Activated naive CD4-positive, alpha-beta T cell treated with anti-CD3 and anti-CD28 coated beads for 36 hours (primary cell): ENCODE results near the gene GPA33. TPM values are rescaled to one million over a fixed set of nuclear protein-coding genes. Genes with fewer than 3 reads are reported as not detected.

Experiments used
- CTCF ChIA-PET: fragments of 350-600 bp; sonication (Branson Sonifier 250); formaldehyde crosslinking; loops from one replicate; lab custom pipeline; 2021; ENCODE audit warnings: antibody characterized with exemption; lab: Charles Lee
- DNase-seq: peaks from one replicate; pipeline ENCODE4 v3.0.0-alpha.2; 2020
- H3K27ac Mint-ChIP-seq: one replicate; pipeline ENCODE4 v1.8.0; 2021; ENCODE audit warnings: mild to moderate bottlenecking, mixed read lengths
- H3K27me3 Mint-ChIP-seq: one replicate; pipeline ENCODE4 v1.8.0; 2021; ENCODE audit warnings: low read depth, mixed read lengths
- H3K36me3 Mint-ChIP-seq: one replicate; pipeline ENCODE4 v1.8.0; 2021; ENCODE audit warnings: low read depth, mixed read lengths
- H3K4me1 Mint-ChIP-seq: one replicate; pipeline ENCODE4 v1.8.0; 2021; ENCODE audit warnings: low read depth, mixed read lengths
- H3K4me3 Mint-ChIP-seq: one replicate; pipeline ENCODE4 v1.8.0; 2021; ENCODE audit warnings: mild to moderate bottlenecking, moderate library complexity, mixed read lengths
- H3K9me3 Mint-ChIP-seq: one replicate; pipeline ENCODE4 v1.8.0; 2021; ENCODE audit warnings: mixed read lengths
- intact Hi-C: fragments of 100-400 bp; cut with micrococcal nuclease; formaldehyde crosslinking; loops from one replicate; pipeline ENCODE4 v1.15.1; 2023
- total RNA-seq, 2 experiments: library from RNA; stranded (reverse); gene quantifications; one replicate each; pipeline ENCODE4 v1.2.3, GENCODE V29; 2021

Gene GPA33
- total RNA-seq, 2 experiments from 2014 or later, result 1.2 to 1.4 TPM

GRCh38 chr1:167083066-167083665 is 7.0 kb downstream of the GPA33 start:
- Mint-ChIP-seq H3K4me3 (no peak overlapping the region), H3K36me3 (peaks cover 1% of the 10 kb centered on the region), H3K4me1 (peaks cover 17% of the 10 kb centered on the region), H3K27me3 (no peaks in the 10 kb centered on the region), H3K27ac (no peak overlapping the region), H3K9me3 (no peaks in the 10 kb centered on the region)
- intact Hi-C loops, result no loop called here
- CTCF ChIA-PET, result interaction anchor here (1.0 to 1.6 kb wide), 3 partner anchors 36 to 137 kb away, joined by 3 to 6 read pairs (median 3); no protein-coding TSS in a partner anchor
- DNase-seq, result no peak

DNA sequence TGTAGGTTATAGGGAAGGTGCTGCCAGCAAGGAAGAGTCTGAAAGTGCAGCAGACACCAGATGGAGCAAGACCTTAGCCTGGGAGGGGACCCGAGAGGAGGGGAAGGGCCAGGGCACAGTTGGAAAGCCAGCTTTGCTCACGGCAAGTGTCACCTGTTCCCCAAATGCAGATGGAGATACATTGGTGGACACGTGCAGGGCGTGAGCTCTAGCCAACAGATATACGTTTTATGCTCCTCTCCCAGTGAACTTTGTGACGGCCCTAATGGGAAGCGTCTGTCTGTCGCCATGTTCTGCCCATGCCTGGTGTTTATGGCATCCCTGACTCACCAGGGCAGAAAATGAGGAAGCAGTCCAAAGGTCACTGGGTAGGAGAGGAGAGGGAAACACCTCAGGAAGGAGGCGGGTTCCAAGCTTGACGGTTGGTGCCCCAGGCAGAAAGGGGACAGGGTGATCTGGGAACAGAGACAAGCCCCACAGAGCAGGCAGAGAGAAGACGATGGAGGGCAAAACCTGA is 7.6 kb downstream of the GPA33 start:
- Mint-ChIP-seq H3K36me3 (peaks cover 1% of the 10 kb centered on the region), H3K9me3 (no peaks in the 10 kb centered on the region), H3K27me3 (no peaks in the 10 kb centered on the region), H3K27ac (no peak overlapping the region), H3K4me1 (peaks cover 13% of the 10 kb centered on the region), H3K4me3 (no peak overlapping the region)
- intact Hi-C loops, result no loop called here
- CTCF ChIA-PET, result interaction anchor here (0.9 to 1.3 kb wide), 3 partner anchors 8 to 173 kb away, joined by 3 to 4 read pairs (median 4); partner anchors contain the start of gene GPA33
- no peak for DNase-seq

- intact Hi-C loops, result no loop called here
- H3K36me3 Mint-ChIP-seq, result peaks cover 1% of the 10 kb centered on the region
- H3K4me3 Mint-ChIP-seq, result no peak overlapping the region
- no peak for DNase-seq
- peaks cover 10% of the 10 kb centered on the region for H3K4me1 Mint-ChIP-seq
- H3K27me3 Mint-ChIP-seq, result no peaks in the 10 kb centered on the region
- no peak overlapping the region for H3K27ac Mint-ChIP-seq
- H3K9me3 Mint-ChIP-seq, result no peaks in the 10 kb centered on the region
- CTCF ChIA-PET, result interaction anchor here (0.9 to 1.3 kb wide), 3 partner anchors 9 to 172 kb away, joined by 3 to 4 read pairs (median 4); partner anchors contain the start of gene GPA33
Measured at GRCh38 chr1:167081594-167082156, 8.5 kb downstream of the GPA33 start.

- H3K27ac Mint-ChIP-seq, result no peak overlapping the region
- H3K36me3 Mint-ChIP-seq, result peaks cover 1% of the 10 kb centered on the region
- H3K9me3 Mint-ChIP-seq, result no peaks in the 10 kb centered on the region
- intact Hi-C loops, result no loop called here
- H3K4me3 Mint-ChIP-seq, result no peak overlapping the region
- H3K4me1 Mint-ChIP-seq, result peaks cover 12% of the 10 kb centered on the region
- no peaks in the 10 kb centered on the region for H3K27me3 Mint-ChIP-seq
- CTCF ChIA-PET, result interaction anchor here (0.8 kb wide), 1 partner anchor 723 kb away, joined by 3 read pairs; no protein-coding TSS in a partner anchor
- no peak for DNase-seq
Measured at GRCh38 chr1:167077868-167078210, 12.3 kb downstream of the GPA33 start.

- H3K36me3 Mint-ChIP-seq, result peaks cover 1% of the 10 kb centered on the region
- H3K27me3 Mint-ChIP-seq, result no peaks in the 10 kb centered on the region
- H3K9me3 Mint-ChIP-seq, result no peaks in the 10 kb centered on the region
- H3K4me3 Mint-ChIP-seq, result no peak overlapping the region
- CTCF ChIA-PET, result no interaction called here
- no peak for DNase-seq
- peaks cover 12% of the 10 kb centered on the region for H3K4me1 Mint-ChIP-seq
- H3K27ac Mint-ChIP-seq, result no peak overlapping the region
- intact Hi-C loops, result no loop called here
Measured at GRCh38 chr1:167077128-167077867, 12.9 kb downstream of the GPA33 start.

DNA sequence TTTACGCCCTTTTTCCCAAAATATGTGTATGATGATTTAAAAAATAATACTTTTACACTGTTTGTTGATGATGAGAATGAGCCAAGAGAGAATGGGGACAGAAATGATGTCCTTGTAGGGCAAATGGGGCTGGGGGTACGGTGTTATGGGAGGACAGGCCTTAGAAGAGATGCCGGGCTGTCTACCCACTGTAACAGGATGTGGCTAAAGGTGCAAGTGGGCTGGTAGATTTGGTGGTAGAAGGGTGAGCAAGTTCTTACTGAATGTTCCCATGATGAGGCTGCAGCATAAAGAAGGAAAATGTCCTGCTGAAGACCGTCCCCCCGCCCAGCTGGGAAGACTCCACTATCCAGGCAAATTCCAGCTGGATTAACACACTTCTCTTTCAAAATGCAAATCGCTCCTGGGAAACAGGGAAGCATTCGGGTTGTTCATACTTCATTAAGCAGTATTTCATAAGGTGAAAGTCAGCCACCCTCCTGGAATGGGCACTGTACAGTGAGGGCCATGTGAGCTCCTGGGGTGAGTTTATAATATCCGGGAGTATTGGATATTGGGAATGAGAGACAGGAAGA is 14.0 kb downstream of the GPA33 start:
- CTCF ChIA-PET, result interaction anchor here (1.1 kb wide), 1 partner anchor 9 kb away, joined by 4 read pairs; no protein-coding TSS in a partner anchor
- intact Hi-C loops, result no loop called here
- Mint-ChIP-seq H3K4me1 (peaks cover 12% of the 10 kb centered on the region), H3K27ac (no peak overlapping the region), H3K4me3 (no peak overlapping the region), H3K27me3 (no peaks in the 10 kb centered on the region), H3K9me3 (no peaks in the 10 kb centered on the region), H3K36me3 (peaks cover under 1% of the 10 kb centered on the region)
- DNase-seq, result no peak

GRCh38 chr1:167071286-167071685 is 18.9 kb downstream of the GPA33 start:
- Mint-ChIP-seq H3K4me3 (no peak overlapping the region), H3K4me1 (peaks cover 7% of the 10 kb centered on the region), H3K36me3 (no peaks in the 10 kb centered on the region), H3K27me3 (no peaks in the 10 kb centered on the region), H3K9me3 (no peaks in the 10 kb centered on the region), H3K27ac (no peak overlapping the region)
- no peak for DNase-seq
- CTCF ChIA-PET, result interaction anchor here (1.1 kb wide), 1 partner anchor 59 kb away, joined by 3 read pairs; no protein-coding TSS in a partner anchor
- intact Hi-C loops, result no loop called here

GRCh38 chr1:167068761-167069160 is 21.4 kb downstream of the GPA33 start:
- Mint-ChIP-seq H3K4me1 (peaks cover 2% of the 10 kb centered on the region), H3K4me3 (no peak overlapping the region), H3K27me3 (no peaks in the 10 kb centered on the region), H3K27ac (no peak overlapping the region), H3K36me3 (no peaks in the 10 kb centered on the region), H3K9me3 (no peaks in the 10 kb centered on the region)
- CTCF ChIA-PET, result interaction anchor here (0.6 to 1.6 kb wide), 5 partner anchors 9 to 464 kb away, joined by 3 to 12 read pairs (median 4); no protein-coding TSS in a partner anchor
- no peak for DNase-seq
- intact Hi-C loops, result loop anchor here (5.0 kb wide), 2 partner anchors 339 to 619 kb away; no protein-coding TSS in a partner anchor

GRCh38 chr1:167067904-167068303 is 22.3 kb downstream of the GPA33 start:
- Mint-ChIP-seq H3K27ac (no peak overlapping the region), H3K4me1 (peaks cover 2% of the 10 kb centered on the region), H3K4me3 (no peak overlapping the region), H3K36me3 (no peaks in the 10 kb centered on the region), H3K27me3 (no peaks in the 10 kb centered on the region), H3K9me3 (no peaks in the 10 kb centered on the region)
- no peak for DNase-seq
- CTCF ChIA-PET, result interaction anchor here (1.0 to 1.6 kb wide), 2 partner anchors 9 to 371 kb away, joined by 3 to 12 read pairs; no protein-coding TSS in a partner anchor
- intact Hi-C loops, result loop anchor here (2.0 to 5.0 kb wide), 3 partner anchors 201 to 619 kb away; no protein-coding TSS in a partner anchor

DNA sequence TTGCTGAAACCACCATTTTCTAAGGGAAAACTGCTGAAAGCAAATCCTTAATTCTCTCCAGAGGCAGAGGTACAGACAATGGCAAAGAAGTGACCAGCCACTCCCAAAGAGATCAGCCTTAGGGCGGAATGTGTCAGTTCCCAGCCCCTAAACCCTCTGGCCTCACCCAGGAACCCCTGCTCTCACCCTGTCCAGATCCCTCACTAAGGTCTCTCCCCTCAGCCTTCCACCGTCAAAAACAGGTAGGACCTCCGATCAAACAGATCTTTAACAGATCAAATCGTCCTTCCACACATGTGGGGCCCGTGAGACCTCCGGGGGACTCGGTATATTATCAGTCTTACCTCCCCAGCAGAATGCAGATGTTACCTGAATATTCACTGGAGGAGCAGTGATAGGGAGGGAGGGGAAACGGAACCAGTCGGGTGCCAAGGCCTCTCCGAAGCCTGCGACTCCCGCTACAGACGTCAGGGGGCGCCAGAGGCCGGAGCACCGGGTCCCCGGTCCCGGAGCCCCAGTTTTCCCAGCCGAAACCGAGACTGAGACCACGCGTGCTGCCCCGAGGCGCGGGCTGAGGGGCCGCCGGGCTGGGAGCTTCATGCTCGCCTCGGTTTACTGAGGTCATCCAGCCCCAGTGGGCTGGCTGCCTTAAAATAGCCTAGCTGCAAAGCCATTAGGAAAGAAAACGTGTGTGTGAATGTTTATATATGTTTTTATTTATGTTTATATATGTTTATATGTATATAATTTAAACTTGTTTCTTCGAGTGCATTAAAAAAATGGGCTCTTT is 23.6 kb downstream of the GPA33 start:
- CTCF ChIA-PET, result interaction anchor here (0.6 to 18.3 kb wide), 31 partner anchors 7 to 489 kb away, joined by 3 to 635 read pairs (median 4); partner anchors contain the start of genes GPA33, POU2F1 and TADA1
- DNase-seq, result peak; percentile 82
- intact Hi-C loops, result loop anchor here (1.0 to 5.0 kb wide), 10 partner anchors 24 to 621 kb away; partner anchors contain the start of genes GPA33 and POU2F1
- Mint-ChIP-seq H3K9me3 (no peaks in the 10 kb centered on the region), H3K27ac (no peak overlapping the region), H3K4me3 (no peak overlapping the region), H3K36me3 (no peaks in the 10 kb centered on the region), H3K4me1 (peaks cover 2% of the 10 kb centered on the region), H3K27me3 (no peaks in the 10 kb centered on the region)

DNA sequence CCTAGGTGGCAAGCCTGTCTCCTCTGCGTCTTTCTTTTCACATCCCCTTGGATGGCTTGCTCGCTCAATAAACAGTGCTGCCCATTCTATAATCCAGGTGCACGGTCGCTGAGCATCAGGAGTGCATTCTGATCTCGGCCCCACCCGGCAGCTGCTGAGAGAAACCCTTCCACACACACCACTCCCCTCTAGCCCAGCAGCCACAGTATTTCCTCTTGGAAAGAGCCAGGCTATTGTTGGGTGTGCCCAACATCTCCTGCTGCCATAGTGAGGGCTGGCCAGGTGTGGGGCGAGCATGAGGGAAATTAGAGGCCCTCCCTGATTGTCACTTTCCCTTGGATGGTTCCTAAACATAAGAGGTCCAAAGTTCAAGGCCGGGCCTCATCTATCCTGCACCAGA is 24.7 kb downstream of the GPA33 start:
- no peaks in the 10 kb centered on the region for H3K9me3 Mint-ChIP-seq

More for the DNA sequence above, 24.7 kb downstream of the GPA33 start:
- intact Hi-C loops, result loop anchor here (5.0 kb wide), 2 partner anchors 342 to 622 kb away; no protein-coding TSS in a partner anchor
- CTCF ChIA-PET, result interaction anchor here (1.0 to 18.3 kb wide), 7 partner anchors 60 to 490 kb away, joined by 3 to 635 read pairs (median 17); partner anchors contain the start of gene POU2F1
- DNase-seq, result no peak
- Mint-ChIP-seq H3K27me3 (no peaks in the 10 kb centered on the region), H3K36me3 (no peaks in the 10 kb centered on the region), H3K4me1 (peaks cover 2% of the 10 kb centered on the region), H3K27ac (no peak overlapping the region), H3K4me3 (no peak overlapping the region)
